Neutrophil (primary cell): Measurements from ENCODE around the gene MAS1.
"Not testable (repeated sequence)": the region's sequence is repeated elsewhere in the genome, so short reads cannot be mapped to it uniquely, and the experiment has no call there.

Experiments used
- H3K27ac ChIP-seq: fragments of 200-600 bp; sonication (generic); 2 replicates; pipeline ENCODE4 v1.5.1; 2016; ENCODE audit warnings: mild to moderate bottlenecking, moderate library complexity
- H3K27me3 ChIP-seq: fragments of 200-600 bp; sonication (generic); 2 replicates; pipeline ENCODE4 v1.6.0; 2016; ENCODE audit warnings: mild to moderate bottlenecking
- H3K36me3 ChIP-seq: fragments of 200-600 bp; sonication (generic); 2 replicates; pipeline ENCODE4 v1.5.1; 2017
- H3K4me1 ChIP-seq, 2 experiments: fragments of 200-600 bp in 1 of 2; sonication (generic) in 1 of 2; 1 replicate in 1 of 2; 2 replicates in 1 of 2; pipeline versions ENCODE4 v1.5.1 to v1.6.1; 2013 to 2016; ENCODE audit warnings: low read depth in 1 of 2, low read length in 1 of 2, mild to moderate bottlenecking in 1 of 2, moderate library complexity in 1 of 2; ENCODE audit not compliant: control insufficient read depth in 1 of 2, insufficient read depth in 1 of 2
- H3K4me3 ChIP-seq, 2 experiments: fragments of 200-600 bp in 1 of 2; sonication (generic) in 1 of 2; 1 replicate in 1 of 2; 2 replicates in 1 of 2; pipeline ENCODE4 v1.5.1; 2013 to 2016; ENCODE audit warnings: low read depth in 1 of 2, low read length in 1 of 2, mild to moderate bottlenecking in 1 of 2, moderate library complexity in 1 of 2
- H3K9me3 ChIP-seq: fragments of 200-600 bp; sonication (generic); 2 replicates; pipeline ENCODE4 v1.5.1; 2016
- TF ChIP-seq, protein P1 (sequence below): fragments of 200-600 bp; sonication (generic); IDR thresholded peaks from 2 replicates; pipeline ENCODE4 v1.5.1; 2016; ENCODE audit warnings: antibody characterized with exemption

Gene MAS1

DNA sequence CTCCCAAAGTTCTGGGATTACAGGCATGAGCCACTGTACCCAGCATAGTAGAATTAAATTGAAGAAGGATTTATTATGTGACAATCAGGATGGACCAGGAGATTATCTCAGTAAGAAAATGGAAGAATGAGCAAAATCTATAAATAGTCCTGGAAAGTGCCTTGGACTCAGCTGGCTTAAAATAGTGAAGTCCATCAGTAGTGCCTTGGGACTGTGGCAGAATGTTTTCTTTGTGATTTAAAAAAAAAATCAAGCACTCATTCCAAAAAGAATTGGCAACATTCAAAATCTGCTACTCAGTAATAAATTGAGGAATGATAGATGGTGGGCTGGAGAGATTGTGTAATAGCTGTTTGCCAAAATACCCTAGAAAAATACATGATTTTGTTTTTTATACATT, 37.0 kb upstream of the MAS1 start:
- Histone ChIP-seq H3K4me3 (no peak overlapping the region), H3K27me3 (no peaks in the 10 kb centered on the region), H3K36me3 (no peaks in the 10 kb centered on the region), H3K4me1 (no peaks in the 10 kb centered on the region), H3K27ac (no peak overlapping the region), H3K9me3 (no peaks in the 10 kb centered on the region)
- TF ChIP-seq, protein P1, sequence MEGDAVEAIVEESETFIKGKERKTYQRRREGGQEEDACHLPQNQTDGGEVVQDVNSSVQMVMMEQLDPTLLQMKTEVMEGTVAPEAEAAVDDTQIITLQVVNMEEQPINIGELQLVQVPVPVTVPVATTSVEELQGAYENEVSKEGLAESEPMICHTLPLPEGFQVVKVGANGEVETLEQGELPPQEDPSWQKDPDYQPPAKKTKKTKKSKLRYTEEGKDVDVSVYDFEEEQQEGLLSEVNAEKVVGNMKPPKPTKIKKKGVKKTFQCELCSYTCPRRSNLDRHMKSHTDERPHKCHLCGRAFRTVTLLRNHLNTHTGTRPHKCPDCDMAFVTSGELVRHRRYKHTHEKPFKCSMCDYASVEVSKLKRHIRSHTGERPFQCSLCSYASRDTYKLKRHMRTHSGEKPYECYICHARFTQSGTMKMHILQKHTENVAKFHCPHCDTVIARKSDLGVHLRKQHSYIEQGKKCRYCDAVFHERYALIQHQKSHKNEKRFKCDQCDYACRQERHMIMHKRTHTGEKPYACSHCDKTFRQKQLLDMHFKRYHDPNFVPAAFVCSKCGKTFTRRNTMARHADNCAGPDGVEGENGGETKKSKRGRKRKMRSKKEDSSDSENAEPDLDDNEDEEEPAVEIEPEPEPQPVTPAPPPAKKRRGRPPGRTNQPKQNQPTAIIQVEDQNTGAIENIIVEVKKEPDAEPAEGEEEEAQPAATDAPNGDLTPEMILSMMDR = no peak

DNA sequence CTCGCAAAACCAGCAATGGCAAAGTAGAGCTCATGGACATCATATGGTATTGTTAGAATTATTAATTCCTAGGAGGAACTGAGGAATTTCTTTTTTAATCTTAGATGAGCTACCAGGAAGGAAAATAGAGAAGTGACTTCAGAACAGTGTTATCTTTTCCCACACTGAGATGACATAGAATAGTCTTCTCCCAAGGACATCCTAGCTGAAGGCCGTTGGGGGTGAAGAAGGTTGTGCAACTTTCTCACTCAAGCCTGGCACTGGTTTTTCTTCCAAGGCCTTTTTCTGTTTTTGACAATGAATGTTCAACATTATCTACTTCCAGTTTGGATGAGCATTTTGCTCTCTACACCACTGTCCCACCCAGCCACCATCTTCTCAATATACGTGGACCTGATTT, 35.8 kb upstream of the MAS1 start:
- no peak overlapping the region for H3K4me3 ChIP-seq
- no peaks in the 10 kb centered on the region for H3K36me3 ChIP-seq
- H3K4me1 ChIP-seq = no peaks in the 10 kb centered on the region
- no peak overlapping the region for H3K27ac ChIP-seq
- H3K27me3 ChIP-seq = no peaks in the 10 kb centered on the region
- no peaks in the 10 kb centered on the region for H3K9me3 ChIP-seq
- TF ChIP-seq, protein P1 = no peak

DNA sequence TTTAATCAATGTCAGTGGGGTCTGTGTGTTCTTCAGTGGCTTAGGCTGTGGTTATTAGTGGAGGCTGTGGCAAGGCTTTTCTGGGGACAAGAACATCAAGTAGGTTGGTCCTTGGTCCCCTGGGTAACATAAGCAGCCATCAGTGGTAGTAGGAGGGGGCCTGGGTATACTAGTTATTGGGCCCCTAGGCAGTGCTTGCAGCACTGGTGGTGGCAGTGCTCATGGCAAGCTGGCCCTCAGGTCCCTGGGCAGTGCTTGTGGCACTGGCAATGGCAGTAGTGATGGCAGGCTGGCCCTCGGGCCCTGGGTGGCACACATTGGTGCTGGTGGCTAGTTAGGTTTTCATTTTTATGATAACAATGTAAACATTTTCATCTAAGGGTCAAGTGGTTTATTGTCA, 32.5 kb upstream of the MAS1 start:
- Histone ChIP-seq H3K27me3 (no peaks in the 10 kb centered on the region), H3K4me1 (peaks cover 15 to 27% of the 10 kb centered on the region in 2 experiments), H3K36me3 (no peaks in the 10 kb centered on the region), H3K4me3 (no peak overlapping the region), H3K9me3 (no peaks in the 10 kb centered on the region), H3K27ac (no peak overlapping the region)
- TF ChIP-seq, protein P1 = no peak

DNA sequence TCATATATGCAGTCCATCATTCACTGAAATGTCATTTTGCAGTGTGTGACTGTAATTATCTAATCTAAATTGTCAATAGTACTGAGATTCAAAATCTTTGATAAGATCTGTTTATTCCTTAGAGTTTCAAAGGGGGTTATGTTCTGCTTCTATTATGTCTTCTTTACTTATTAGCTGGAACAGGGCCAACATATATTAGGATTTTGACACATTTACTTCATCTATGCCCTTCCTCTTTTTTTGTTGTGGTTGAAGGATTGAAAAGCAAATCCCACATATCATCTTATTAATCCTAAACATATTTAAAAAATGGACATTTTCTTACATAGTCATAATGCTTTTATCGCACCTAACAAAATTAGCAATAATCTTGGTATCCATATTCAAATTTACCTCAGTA, 30.3 kb upstream of the MAS1 start:
- no peaks in the 10 kb centered on the region for H3K27me3 ChIP-seq
- TF ChIP-seq, protein P1 = no peak

DNA sequence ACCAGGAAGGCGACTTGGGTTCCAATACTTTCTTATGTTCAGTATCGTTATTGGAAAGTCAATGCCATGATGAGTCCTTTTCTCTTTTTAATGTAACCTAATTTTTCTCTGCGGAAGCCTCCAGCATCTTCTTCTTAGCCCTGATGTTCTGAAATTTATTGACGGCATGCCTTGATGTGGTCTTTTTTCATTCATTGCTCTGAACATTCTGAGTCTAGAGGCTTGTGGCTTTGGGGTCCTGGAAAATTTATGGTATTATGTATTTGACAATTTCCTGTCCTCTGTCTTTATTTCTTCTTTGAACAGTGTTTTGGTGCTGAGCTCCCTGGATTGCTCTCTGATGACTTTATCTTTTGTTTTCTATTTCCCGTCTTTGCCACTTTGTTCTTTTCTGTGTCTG, 28.7 kb upstream of the MAS1 start:
- H3K4me1 ChIP-seq = peaks cover 15 to 27% of the 10 kb centered on the region in 2 experiments
- no peaks in the 10 kb centered on the region for H3K9me3 ChIP-seq
- TF ChIP-seq, protein P1 = no peak
- no peaks in the 10 kb centered on the region for H3K27me3 ChIP-seq
- H3K36me3 ChIP-seq = no peaks in the 10 kb centered on the region
- H3K4me3 ChIP-seq = no peak overlapping the region
- no peak overlapping the region for H3K27ac ChIP-seq

More for the DNA sequence above, 30.3 kb upstream of the MAS1 start:
- Histone ChIP-seq H3K4me3 (no peak overlapping the region), H3K9me3 (no peaks in the 10 kb centered on the region), H3K4me1 (peaks cover 15 to 27% of the 10 kb centered on the region in 2 experiments), H3K36me3 (no peaks in the 10 kb centered on the region), H3K27ac (no peak overlapping the region)

DNA sequence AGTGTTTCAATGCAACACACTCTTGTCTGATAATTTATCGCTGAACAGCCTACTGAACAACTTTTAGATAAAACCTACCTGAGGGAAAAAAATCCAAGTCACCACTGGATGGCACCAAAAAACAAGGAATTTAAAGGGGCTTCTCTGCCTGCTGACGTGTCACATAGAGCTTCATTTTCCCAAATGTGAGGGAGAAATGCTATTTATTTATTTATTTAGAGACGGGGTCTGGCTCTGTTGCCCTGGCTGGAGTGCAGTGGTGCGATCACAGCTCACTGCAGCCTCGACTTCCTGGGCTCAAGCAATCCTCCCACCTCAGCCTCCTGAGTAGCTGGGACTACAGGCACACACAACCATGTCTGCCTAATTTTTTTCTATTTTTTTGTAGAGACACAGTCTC, 27.4 kb upstream of the MAS1 start:
- not testable (repeated sequence) for H3K9me3 ChIP-seq, H3K27ac ChIP-seq, H3K27me3 ChIP-seq, H3K4me3 ChIP-seq, H3K36me3 ChIP-seq
- TF ChIP-seq, protein P1 = peak; percentile 43
- H3K4me1 ChIP-seq = peaks cover 15 to 27% of the 10 kb centered on the region in 2 experiments
